Stimulated activated naive CD8-positive, alpha-beta T cell treated with anti-CD3 and anti-CD28 coated beads, Interleukin-15, Interleukin-2, amounts not matched to agents 100 ng/mL and 50 ng/mL, for 24 hours (primary cell): Measurements from ENCODE around the gene ZNF423.

Source experiments
- H3K27ac Mint-ChIP-seq: one replicate; pipeline ENCODE4 v1.8.0; 2021; ENCODE audit warnings: mild to moderate bottlenecking, mixed read lengths
- H3K27me3 Mint-ChIP-seq: one replicate; pipeline ENCODE4 v1.8.0; 2021; ENCODE audit warnings: mixed read lengths
- H3K36me3 Mint-ChIP-seq: one replicate; pipeline ENCODE4 v1.8.0; 2021; ENCODE audit warnings: low read depth, mixed read lengths
- H3K4me1 Mint-ChIP-seq: one replicate; pipeline ENCODE4 v1.8.0; 2021; ENCODE audit warnings: low read depth, mixed read lengths
- H3K4me3 Mint-ChIP-seq: one replicate; pipeline ENCODE4 v1.8.0; 2021; ENCODE audit warnings: mild to moderate bottlenecking, mixed read lengths
- H3K9me3 Mint-ChIP-seq: one replicate; pipeline ENCODE4 v1.8.0; 2021; ENCODE audit warnings: mixed read lengths

The ZNF423 gene

GRCh38 chr16:49654425-49654824 is 201.5 kb downstream of the ZNF423 start:
- Mint-ChIP-seq H3K27me3 (peaks cover 3% of the 10 kb centered on the region), H3K4me1 (no peaks in the 10 kb centered on the region), H3K27ac (no peak overlapping the region), H3K4me3 (no peak overlapping the region), H3K36me3 (no peaks in the 10 kb centered on the region), H3K9me3 (peaks cover 2% of the 10 kb centered on the region)

GRCh38 chr16:49653577-49653976 is 202.3 kb downstream of the ZNF423 start:
- no peak overlapping the region for H3K4me3 Mint-ChIP-seq
- peaks cover 3% of the 10 kb centered on the region for H3K27me3 Mint-ChIP-seq
- peaks cover 5% of the 10 kb centered on the region for H3K9me3 Mint-ChIP-seq
- no peak overlapping the region for H3K27ac Mint-ChIP-seq
- H3K36me3 Mint-ChIP-seq = no peaks in the 10 kb centered on the region
- H3K4me1 Mint-ChIP-seq = no peaks in the 10 kb centered on the region

GRCh38 chr16:49653173-49653570 is 202.7 kb downstream of the ZNF423 start:
- no peaks in the 10 kb centered on the region for H3K4me1 Mint-ChIP-seq
- no peak overlapping the region for H3K4me3 Mint-ChIP-seq
- H3K27me3 Mint-ChIP-seq = peaks cover 3% of the 10 kb centered on the region
- H3K36me3 Mint-ChIP-seq = no peaks in the 10 kb centered on the region
- H3K9me3 Mint-ChIP-seq = peaks cover 5% of the 10 kb centered on the region
- H3K27ac Mint-ChIP-seq = no peak overlapping the region

GRCh38 chr16:49652456-49653172 is 203.3 kb downstream of the ZNF423 start:
- H3K36me3 Mint-ChIP-seq = no peaks in the 10 kb centered on the region
- no peak overlapping the region for H3K27ac Mint-ChIP-seq
- H3K27me3 Mint-ChIP-seq = peaks cover 3% of the 10 kb centered on the region
- H3K4me1 Mint-ChIP-seq = no peaks in the 10 kb centered on the region
- no peak overlapping the region for H3K4me3 Mint-ChIP-seq
- H3K9me3 Mint-ChIP-seq = peaks cover 10% of the 10 kb centered on the region

- Mint-ChIP-seq H3K4me3 (no peak overlapping the region), H3K9me3 (peaks cover 16% of the 10 kb centered on the region), H3K27me3 (peaks cover 3% of the 10 kb centered on the region), H3K4me1 (no peaks in the 10 kb centered on the region), H3K27ac (no peak overlapping the region), H3K36me3 (no peaks in the 10 kb centered on the region)
Observed at GRCh38 chr16:49651996-49652395, 203.9 kb downstream of the ZNF423 start.

GRCh38 chr16:49651226-49651625 is 204.7 kb downstream of the ZNF423 start:
- Mint-ChIP-seq H3K27me3 (peaks cover 3% of the 10 kb centered on the region), H3K4me1 (no peaks in the 10 kb centered on the region), H3K27ac (no peak overlapping the region), H3K36me3 (no peaks in the 10 kb centered on the region), H3K4me3 (no peak overlapping the region), H3K9me3 (peaks cover 19% of the 10 kb centered on the region)

- no peaks in the 10 kb centered on the region for H3K4me1 Mint-ChIP-seq
- H3K27ac Mint-ChIP-seq = no peak overlapping the region
- no peak overlapping the region for H3K4me3 Mint-ChIP-seq
- no peaks in the 10 kb centered on the region for H3K36me3 Mint-ChIP-seq
- peaks cover 3% of the 10 kb centered on the region for H3K27me3 Mint-ChIP-seq
- H3K9me3 Mint-ChIP-seq = peaks cover 19% of the 10 kb centered on the region
Observed at GRCh38 chr16:49650603-49651002, 205.3 kb downstream of the ZNF423 start.

- Mint-ChIP-seq H3K27ac (no peak overlapping the region), H3K36me3 (no peaks in the 10 kb centered on the region), H3K27me3 (peaks cover 3% of the 10 kb centered on the region), H3K4me3 (no peak overlapping the region), H3K4me1 (no peaks in the 10 kb centered on the region), H3K9me3 (peaks cover 28% of the 10 kb centered on the region)
Observed at GRCh38 chr16:49649013-49649765, 206.7 kb downstream of the ZNF423 start.

- Mint-ChIP-seq H3K36me3 (no peaks in the 10 kb centered on the region), H3K4me1 (no peaks in the 10 kb centered on the region), H3K9me3 (peaks cover 31% of the 10 kb centered on the region), H3K27me3 (peaks cover 3% of the 10 kb centered on the region), H3K4me3 (no peak overlapping the region), H3K27ac (no peak overlapping the region)
Observed at GRCh38 chr16:49647673-49648072, 208.2 kb downstream of the ZNF423 start.

- H3K9me3 Mint-ChIP-seq = peaks cover 31% of the 10 kb centered on the region
Observed at GRCh38 chr16:49645263-49645662, 210.6 kb downstream of the ZNF423 start.

GRCh38 chr16:49644145-49644463 is 211.8 kb downstream of the ZNF423 start:
- no peak overlapping the region for H3K4me3 Mint-ChIP-seq
- H3K36me3 Mint-ChIP-seq = no peaks in the 10 kb centered on the region
- H3K27me3 Mint-ChIP-seq = peaks cover 7% of the 10 kb centered on the region
- no peaks in the 10 kb centered on the region for H3K4me1 Mint-ChIP-seq
- H3K27ac Mint-ChIP-seq = no peak overlapping the region
- peaks cover 26% of the 10 kb centered on the region for H3K9me3 Mint-ChIP-seq

More at GRCh38 chr16:49645263-49645662, 210.6 kb downstream of the ZNF423 start:
- Mint-ChIP-seq H3K4me3 (no peak overlapping the region), H3K36me3 (no peaks in the 10 kb centered on the region), H3K27ac (no peak overlapping the region), H3K27me3 (peaks cover 5% of the 10 kb centered on the region), H3K4me1 (no peaks in the 10 kb centered on the region)

GRCh38 chr16:49643429-49644144 is 212.3 kb downstream of the ZNF423 start:
- no peak overlapping the region for H3K4me3 Mint-ChIP-seq
- no peaks in the 10 kb centered on the region for H3K36me3 Mint-ChIP-seq
- H3K27me3 Mint-ChIP-seq = peaks cover 7% of the 10 kb centered on the region
- H3K4me1 Mint-ChIP-seq = no peaks in the 10 kb centered on the region
- peaks cover 26% of the 10 kb centered on the region for H3K9me3 Mint-ChIP-seq
- no peak overlapping the region for H3K27ac Mint-ChIP-seq

- H3K9me3 Mint-ChIP-seq = peaks cover 12% of the 10 kb centered on the region
Observed at GRCh38 chr16:49641250-49641649, 214.7 kb downstream of the ZNF423 start.

GRCh38 chr16:49640581-49640980 is 215.3 kb downstream of the ZNF423 start:
- H3K27ac Mint-ChIP-seq = no peak overlapping the region
- H3K36me3 Mint-ChIP-seq = no peaks in the 10 kb centered on the region
- no peaks in the 10 kb centered on the region for H3K4me1 Mint-ChIP-seq
- peaks cover 7% of the 10 kb centered on the region for H3K27me3 Mint-ChIP-seq
- H3K4me3 Mint-ChIP-seq = no peak overlapping the region
- H3K9me3 Mint-ChIP-seq = peaks cover 12% of the 10 kb centered on the region

More at GRCh38 chr16:49641250-49641649, 214.7 kb downstream of the ZNF423 start:
- no peak overlapping the region for H3K4me3 Mint-ChIP-seq
- H3K36me3 Mint-ChIP-seq = no peaks in the 10 kb centered on the region
- H3K27me3 Mint-ChIP-seq = peaks cover 7% of the 10 kb centered on the region
- H3K27ac Mint-ChIP-seq = no peak overlapping the region
- no peaks in the 10 kb centered on the region for H3K4me1 Mint-ChIP-seq

- Mint-ChIP-seq H3K27ac (no peak overlapping the region), H3K4me1 (no peaks in the 10 kb centered on the region), H3K27me3 (peaks cover 7% of the 10 kb centered on the region), H3K4me3 (no peak overlapping the region), H3K9me3 (peaks cover 5% of the 10 kb centered on the region), H3K36me3 (no peaks in the 10 kb centered on the region)
Observed at GRCh38 chr16:49639739-49640431, 216.0 kb downstream of the ZNF423 start.
